NCI-H1048 (cell line): ENCODE results near the gene PIP4K2C.

Experiments used
- DNase-seq: peaks from one replicate; lab custom pipeline; 2025; lab: John Stamatoyannopoulos, UW

Gene PIP4K2C

GRCh38 chr12:57590864-57591781 lies at the start of gene PIP4K2C:
Gene PIP4K2C, plus strand, starts transcription at chr12:57591192. Its CDS starts 98 bp downstream, at chr12:57591290.
- DNase-seq = peak; percentile 74

- no peak for DNase-seq
Measured at GRCh38 chr12:57541717-57542116, 49.3 kb upstream of the PIP4K2C start.

- DNase-seq = no peak
Measured at GRCh38 chr12:57543581-57543980, 47.4 kb upstream of the PIP4K2C start.

GRCh38 chr12:57545809-57546437 lies 45.1 kb upstream of the PIP4K2C start:
- DNase-seq = no peak

GRCh38 chr12:57546438-57547287 lies 44.3 kb upstream of the PIP4K2C start, which contains the start of gene DCTN2:
Gene DCTN2, minus strand, starts transcription at chr12:57547192. Its CDS starts 129 bp downstream, at chr12:57547063.
- DNase-seq = peak; percentile 91

- no peak for DNase-seq
Measured at GRCh38 chr12:57547288-57548012, 43.5 kb upstream of the PIP4K2C start.

- no peak for DNase-seq
Measured at GRCh38 chr12:57548013-57548315, 43.0 kb upstream of the PIP4K2C start.

- no peak for DNase-seq
Measured at GRCh38 chr12:57548488-57548887, 42.5 kb upstream of the PIP4K2C start.

GRCh38 chr12:57549203-57549908 lies 41.6 kb upstream of the PIP4K2C start:
- DNase-seq = no peak

GRCh38 chr12:57549909-57550640 lies 40.9 kb upstream of the PIP4K2C start, which contains the start of gene KIF5A:
Gene KIF5A, plus strand, starts transcription at chr12:57550044. Its CDS starts 228 bp downstream, at chr12:57550272.
- DNase-seq = no peak

- no peak for DNase-seq
Measured at GRCh38 chr12:57550641-57551549, 40.1 kb upstream of the PIP4K2C start.

GRCh38 chr12:57551637-57552305 lies 39.2 kb upstream of the PIP4K2C start:
- no peak for DNase-seq

GRCh38 chr12:57552306-57552651 lies 38.7 kb upstream of the PIP4K2C start:
- no peak for DNase-seq

GRCh38 chr12:57552835-57553313 lies 38.1 kb upstream of the PIP4K2C start:
- DNase-seq = no peak

- DNase-seq = no peak
Measured at GRCh38 chr12:57553343-57554202, 37.4 kb upstream of the PIP4K2C start.

- no peak for DNase-seq
Measured at GRCh38 chr12:57554453-57554852, 36.5 kb upstream of the PIP4K2C start.

- no peak for DNase-seq
Measured at GRCh38 chr12:57554897-57555296, 36.1 kb upstream of the PIP4K2C start.

- DNase-seq = no peak
Measured at GRCh38 chr12:57558864-57559263, 32.1 kb upstream of the PIP4K2C start.
